GM12873 (cell line): Measurements from ENCODE around the gene OR1D5.

Experiments
- TF ChIP-seq, protein P1 (sequence below): IDR thresholded peaks from 2 replicates; pipeline ENCODE4 v1.5.1; 2012; ENCODE audit warnings: low read depth, mild to moderate bottlenecking, moderate library complexity, low read length, control low read depth; ENCODE audit not compliant: insufficient read depth; ENCODE audit errors: missing control alignments

Gene OR1D5

GRCh38 chr17:3029213-3029913, 34.0 kb downstream of the OR1D5 start:
- TF ChIP-seq, protein P1, sequence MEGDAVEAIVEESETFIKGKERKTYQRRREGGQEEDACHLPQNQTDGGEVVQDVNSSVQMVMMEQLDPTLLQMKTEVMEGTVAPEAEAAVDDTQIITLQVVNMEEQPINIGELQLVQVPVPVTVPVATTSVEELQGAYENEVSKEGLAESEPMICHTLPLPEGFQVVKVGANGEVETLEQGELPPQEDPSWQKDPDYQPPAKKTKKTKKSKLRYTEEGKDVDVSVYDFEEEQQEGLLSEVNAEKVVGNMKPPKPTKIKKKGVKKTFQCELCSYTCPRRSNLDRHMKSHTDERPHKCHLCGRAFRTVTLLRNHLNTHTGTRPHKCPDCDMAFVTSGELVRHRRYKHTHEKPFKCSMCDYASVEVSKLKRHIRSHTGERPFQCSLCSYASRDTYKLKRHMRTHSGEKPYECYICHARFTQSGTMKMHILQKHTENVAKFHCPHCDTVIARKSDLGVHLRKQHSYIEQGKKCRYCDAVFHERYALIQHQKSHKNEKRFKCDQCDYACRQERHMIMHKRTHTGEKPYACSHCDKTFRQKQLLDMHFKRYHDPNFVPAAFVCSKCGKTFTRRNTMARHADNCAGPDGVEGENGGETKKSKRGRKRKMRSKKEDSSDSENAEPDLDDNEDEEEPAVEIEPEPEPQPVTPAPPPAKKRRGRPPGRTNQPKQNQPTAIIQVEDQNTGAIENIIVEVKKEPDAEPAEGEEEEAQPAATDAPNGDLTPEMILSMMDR: no peak

DNA sequence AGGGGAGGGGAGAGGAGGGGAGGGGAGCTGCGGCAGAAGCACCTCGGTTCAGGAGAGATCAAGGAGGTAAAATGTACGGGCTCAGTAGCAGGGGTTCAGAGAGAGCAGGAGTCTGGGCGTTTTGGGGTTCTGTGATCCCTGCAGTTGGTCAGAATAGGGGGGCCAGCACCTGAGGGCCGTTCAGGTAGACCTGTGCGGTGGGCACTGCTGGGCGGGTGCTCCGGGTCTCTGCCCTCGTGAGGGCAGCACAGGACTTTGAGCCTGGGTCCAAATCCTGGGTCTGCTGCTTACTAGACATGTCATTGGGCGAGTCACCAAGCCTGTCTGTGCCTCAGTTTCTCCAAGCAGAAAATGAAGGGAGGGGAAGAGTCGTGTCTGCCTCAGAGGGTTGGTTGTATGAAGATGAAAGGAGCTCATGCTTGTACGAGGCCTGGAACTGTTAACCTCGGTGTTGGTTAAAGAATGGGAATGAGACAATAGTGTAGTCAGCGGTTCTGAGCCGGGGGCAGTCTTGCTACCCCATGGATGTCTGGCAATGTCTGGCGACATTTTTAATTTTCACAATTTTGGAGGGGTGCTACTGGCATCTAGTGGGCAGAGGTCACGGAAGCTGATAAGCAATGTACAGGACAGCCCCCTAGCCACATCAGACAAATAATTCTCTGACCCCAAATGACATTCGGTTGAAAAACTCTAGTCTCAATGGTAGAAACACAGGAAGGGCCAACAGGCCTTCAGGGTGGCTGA, 35.4 kb downstream of the OR1D5 start:
- TF ChIP-seq, protein P1: no peak

DNA sequence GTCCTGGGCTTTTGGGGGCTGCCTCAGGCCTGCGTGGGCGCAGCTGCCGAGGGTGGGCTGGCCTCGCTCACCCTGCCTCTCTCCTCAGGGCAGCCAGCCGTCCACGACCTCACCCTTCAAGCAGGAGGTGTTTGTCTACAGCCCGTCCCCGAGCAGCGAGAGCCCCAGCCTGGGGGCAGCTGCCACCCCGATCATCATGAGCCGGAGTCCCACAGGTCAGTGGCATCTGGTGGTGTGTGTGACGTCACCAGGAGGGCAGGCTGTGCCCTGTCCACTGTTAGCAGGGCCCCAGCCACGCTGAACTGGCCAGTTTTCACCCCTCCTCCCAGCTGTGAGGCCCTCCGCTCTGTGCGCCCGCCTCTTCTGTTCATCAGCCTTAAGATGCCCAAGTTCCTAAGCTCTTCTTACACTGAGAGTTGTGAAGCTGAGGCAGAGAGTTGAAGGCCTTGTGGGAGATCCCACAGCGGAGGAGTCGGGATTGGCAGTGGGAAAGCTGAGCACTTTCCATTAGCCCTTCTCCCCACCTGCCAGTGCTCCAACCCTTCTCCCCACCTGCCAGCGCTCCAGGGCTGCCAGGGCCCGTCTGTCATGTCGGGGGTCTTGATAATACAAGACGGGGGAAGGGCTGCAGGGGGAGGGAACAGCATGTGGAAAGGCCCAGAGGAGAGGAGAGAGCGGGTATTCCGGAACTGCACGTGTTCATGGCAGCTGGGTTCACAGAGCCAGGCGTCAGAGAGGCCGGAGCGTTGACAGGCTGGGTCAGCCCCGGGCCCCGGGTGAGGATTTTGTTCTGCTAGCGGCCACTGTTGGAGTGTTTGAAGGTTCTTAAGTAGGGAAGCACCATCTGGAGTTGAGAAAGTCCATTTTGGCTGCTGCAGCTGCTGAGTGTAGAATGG, 36.3 kb downstream of the OR1D5 start:
- TF ChIP-seq, protein P1: no peak

DNA sequence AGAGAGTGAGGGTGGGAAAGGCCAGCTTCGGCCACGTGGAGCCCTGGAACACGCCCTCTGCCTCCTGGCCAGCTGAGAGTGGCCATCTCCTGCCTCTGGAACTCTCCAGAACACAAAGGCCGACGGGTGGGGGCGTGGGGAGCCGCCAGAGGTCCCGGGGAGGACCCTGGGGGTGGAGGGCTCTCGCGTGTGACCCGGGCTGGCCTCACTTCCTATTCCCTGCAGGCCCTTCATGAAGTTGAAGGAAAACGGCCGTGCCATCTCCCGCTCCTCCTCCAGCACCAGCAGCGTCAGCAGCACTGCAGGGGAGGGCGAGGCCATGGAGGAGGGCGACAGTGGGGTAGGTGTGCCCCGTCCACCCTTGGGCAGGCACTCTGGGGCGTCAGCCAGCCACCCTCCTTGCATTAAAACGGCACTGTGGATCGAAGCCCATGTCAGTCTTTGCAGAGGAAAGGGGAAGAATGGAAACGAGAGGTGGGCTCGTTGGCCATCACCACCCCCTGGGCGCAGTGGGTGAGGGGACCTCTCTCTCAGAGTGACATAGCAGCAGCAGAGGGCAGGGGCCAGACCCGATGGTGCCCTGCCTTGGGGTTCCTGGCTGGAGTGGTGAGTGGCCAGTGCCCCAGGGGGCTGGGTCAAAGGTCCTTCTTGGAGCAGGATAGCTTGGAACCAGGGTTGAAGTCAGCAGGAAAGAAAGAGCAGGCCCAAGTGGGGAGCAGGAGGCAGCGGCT, 37.1 kb downstream of the OR1D5 start:
- TF ChIP-seq, protein P1: no peak

DNA sequence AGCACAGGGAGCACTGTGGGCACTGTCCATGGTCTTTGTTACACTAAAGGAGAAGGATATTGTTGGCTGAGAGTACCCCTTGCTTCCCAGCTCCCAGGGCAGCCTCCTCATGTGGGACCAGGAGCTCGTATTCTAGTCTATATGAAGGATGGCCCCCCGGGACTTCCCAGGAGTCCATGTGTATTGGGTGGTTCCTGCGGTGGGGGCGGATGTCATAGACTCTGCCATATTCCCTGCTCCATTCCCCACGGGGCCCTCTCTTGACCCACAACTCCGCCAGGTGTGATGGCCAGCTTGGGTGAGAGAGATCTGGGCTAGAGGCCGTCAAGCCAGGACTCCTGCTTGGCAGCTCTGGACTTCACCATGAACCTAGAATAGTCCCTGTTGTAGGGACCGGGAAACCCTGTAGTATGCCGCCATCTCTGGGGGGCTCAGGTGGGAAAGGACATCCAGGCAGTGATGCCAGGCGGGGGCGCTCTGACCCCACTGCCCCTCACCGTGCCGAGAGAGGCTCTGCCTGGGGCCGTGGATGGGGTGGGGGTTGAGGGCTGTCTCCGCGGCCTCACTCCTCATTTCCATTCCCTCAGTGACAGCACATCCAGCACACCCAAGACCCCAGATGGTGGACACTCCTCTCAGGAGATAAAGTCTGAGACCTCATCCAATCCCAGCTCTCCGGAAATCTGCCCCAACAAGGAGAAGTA, 37.8 kb downstream of the OR1D5 start:
- TF ChIP-seq, protein P1: no peak

DNA sequence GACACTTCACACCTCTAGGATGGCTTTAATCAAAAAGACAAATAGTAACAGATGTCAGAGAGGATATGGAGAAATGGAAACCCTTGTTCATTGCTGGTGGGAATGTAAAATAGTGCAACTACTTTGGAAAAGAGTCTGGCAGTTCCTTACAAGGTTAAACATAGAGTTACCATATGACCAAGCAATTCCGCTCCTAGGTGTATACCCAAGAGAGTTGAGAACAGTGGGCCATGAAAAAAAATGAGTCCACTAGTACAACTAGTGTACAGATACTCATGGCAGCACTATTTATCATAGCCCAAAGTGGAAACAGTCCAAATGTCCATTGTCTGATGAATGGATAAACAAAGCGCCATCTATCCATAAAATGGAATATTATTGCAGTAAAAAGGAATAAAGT, 39.1 kb downstream of the OR1D5 start:
- TF ChIP-seq, protein P1: no peak
